CD4-positive, alpha-beta T cell treated with Interleukin-17A for 4 hours (primary cell): ENCODE data around the gene FCAMR.
A peak's percentile ranks its signal among the peaks of the same experiment; 100 is the strongest.
"Not testable (repeated sequence)": the region's sequence is repeated elsewhere in the genome, so short reads cannot be mapped to it uniquely, and the experiment has no call there.

ENCODE experiments used
- DNase-seq: peaks from one replicate; pipeline ENCODE4 v3.0.0-alpha.2; 2020; ENCODE audit warnings: mixed read lengths

Gene FCAMR

GRCh38 chr1:206930210-206930798 lies 40.0 kb downstream of the FCAMR start:
- DNase-seq, result peak; percentile 58

GRCh38 chr1:206929524-206929923 lies 40.7 kb downstream of the FCAMR start:
- no peak for DNase-seq

GRCh38 chr1:206926286-206926685 lies 44.0 kb downstream of the FCAMR start:
- no peak for DNase-seq

GRCh38 chr1:206925106-206925736 lies 45.0 kb downstream of the FCAMR start:
- peak; percentile 74 for DNase-seq

- DNase-seq, result no peak
Measured at GRCh38 chr1:206924592-206925105, 45.6 kb downstream of the FCAMR start.

- not testable (repeated sequence) for DNase-seq
Measured at GRCh38 chr1:206923961-206924557, 46.2 kb downstream of the FCAMR start.

GRCh38 chr1:206923009-206923960 lies 47.0 kb downstream of the FCAMR start:
- DNase-seq, result peak; percentile 85

GRCh38 chr1:206922524-206922923 lies 47.7 kb downstream of the FCAMR start:
- DNase-seq, result no peak

GRCh38 chr1:206921772-206922265 lies 48.4 kb downstream of the FCAMR start, which contains the start of gene FCMR:
Gene FCMR, minus strand, starts transcription at chr1:206921941. Its CDS starts 87 bp downstream, at chr1:206921854.
- DNase-seq, result peak; percentile 63

GRCh38 chr1:206918076-206918475 lies 52.2 kb downstream of the FCAMR start:
- no peak for DNase-seq

GRCh38 chr1:206916000-206916709 lies 54.1 kb downstream of the FCAMR start:
- DNase-seq, result no peak

- DNase-seq, result no peak
Measured at GRCh38 chr1:206915030-206915735, 55.1 kb downstream of the FCAMR start.

- DNase-seq, result no peak
Measured at GRCh38 chr1:206913766-206914537, 56.3 kb downstream of the FCAMR start.

- DNase-seq, result peak; percentile 68
Measured at GRCh38 chr1:206912445-206913095, 57.7 kb downstream of the FCAMR start.

GRCh38 chr1:206911064-206911663 lies 59.1 kb downstream of the FCAMR start:
- peak; percentile 55 for DNase-seq

- DNase-seq, result no peak
Measured at GRCh38 chr1:206909883-206910318, 60.4 kb downstream of the FCAMR start.

- peak; percentile 77 for DNase-seq
Measured at GRCh38 chr1:206909161-206909882, 60.9 kb downstream of the FCAMR start.

- DNase-seq, result no peak
Measured at GRCh38 chr1:206908038-206908437, 62.2 kb downstream of the FCAMR start.
